Measurements from ENCODE around the gene LHX5.

The LHX5 gene

DNA sequence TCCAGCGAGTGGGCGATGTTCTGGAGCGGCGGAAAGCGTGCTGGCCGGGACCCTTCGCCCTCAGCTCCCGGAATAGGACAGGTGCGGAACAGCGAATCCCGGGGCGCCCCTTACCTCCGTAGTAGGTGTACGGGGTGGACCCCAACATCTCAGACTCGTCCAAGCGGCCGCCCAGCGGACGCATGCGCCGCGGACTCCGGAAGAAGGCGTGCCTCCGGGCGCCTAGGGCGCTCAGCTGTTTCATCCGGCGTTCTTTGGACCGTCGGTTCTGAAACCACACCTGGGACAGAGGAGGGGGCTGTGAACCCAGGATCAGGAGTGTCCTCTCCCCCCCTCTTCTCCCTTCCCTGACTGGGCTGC is 4.5 kb downstream of the LHX5 start:
- FAIRE-seq (no peak), DNase-seq (ENCODE audit: extremely low spot score, insufficient read length, low read depth) (no peak)

DNA sequence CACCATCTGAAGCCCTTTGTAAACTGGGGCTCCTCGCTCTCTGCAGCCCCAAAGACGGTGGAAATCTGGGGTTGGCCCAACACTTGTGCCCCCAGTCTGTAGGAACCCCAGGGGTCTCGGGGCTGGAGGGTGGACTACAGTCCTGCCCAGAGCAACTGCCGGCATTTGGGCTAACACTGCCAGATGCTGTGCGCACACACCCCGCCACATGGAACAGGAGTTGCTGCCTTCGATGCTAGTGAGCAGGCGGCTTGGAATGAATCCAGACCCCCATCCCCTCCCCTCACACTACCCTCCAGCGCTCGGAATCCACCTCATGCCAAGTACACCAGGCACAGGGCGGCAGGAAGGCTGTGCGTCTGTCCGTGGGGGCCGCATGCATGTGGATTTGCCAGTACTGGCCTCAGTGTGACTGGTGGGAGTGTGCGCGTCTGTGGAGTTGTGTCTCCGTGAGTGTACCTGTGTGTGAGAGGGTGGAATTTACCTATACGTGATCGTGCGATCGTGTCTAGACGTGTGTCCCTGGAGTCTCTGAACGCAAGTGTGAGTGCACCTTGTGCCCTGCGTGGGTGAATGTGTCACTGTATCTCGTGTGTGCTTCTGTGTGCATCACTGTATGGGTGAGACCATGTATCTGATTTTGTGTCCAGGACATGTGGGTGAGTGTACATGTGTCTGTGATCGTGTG is 5.1 kb downstream of the LHX5 start:
- FAIRE-seq: no peak

DNA sequence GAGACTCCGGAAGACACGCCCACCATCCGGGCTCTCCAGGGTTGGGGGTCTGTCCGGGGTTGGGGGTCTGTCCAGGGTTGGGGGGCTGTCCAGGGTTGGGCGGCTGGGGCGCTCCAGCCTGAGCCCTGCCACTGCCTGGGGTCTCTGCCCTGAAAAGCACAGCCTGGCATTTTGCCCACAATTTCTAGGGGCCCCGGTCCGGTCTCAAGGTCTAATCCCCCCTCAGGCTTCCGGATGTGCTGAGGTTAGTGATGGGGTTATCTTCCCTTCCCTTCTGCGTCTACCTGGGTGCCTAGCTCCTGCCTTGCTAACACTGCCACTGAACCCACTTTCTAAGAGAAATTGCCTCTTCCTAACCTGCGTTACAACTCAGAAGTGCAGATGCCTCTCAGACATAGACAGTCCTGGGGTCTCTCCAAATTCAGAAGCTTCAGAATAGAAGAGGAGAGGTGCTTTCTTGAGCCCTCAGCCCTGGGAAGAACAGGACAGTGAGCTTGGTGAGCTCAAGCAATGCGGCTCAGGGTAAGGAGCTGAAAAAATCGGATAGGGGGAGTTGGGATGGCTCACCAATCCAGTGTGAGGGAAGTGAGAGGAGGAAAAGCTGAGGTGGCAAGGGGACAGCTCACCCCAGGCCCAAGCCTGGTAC is 5.7 kb downstream of the LHX5 start:
- no peak for DNase-seq (ENCODE audit: extremely low spot score, insufficient read length, low read depth)
- no peak for FAIRE-seq

More for the DNA sequence above, 5.1 kb downstream of the LHX5 start:
- DNase-seq (ENCODE audit: extremely low spot score, insufficient read length, low read depth): no peak

DNA sequence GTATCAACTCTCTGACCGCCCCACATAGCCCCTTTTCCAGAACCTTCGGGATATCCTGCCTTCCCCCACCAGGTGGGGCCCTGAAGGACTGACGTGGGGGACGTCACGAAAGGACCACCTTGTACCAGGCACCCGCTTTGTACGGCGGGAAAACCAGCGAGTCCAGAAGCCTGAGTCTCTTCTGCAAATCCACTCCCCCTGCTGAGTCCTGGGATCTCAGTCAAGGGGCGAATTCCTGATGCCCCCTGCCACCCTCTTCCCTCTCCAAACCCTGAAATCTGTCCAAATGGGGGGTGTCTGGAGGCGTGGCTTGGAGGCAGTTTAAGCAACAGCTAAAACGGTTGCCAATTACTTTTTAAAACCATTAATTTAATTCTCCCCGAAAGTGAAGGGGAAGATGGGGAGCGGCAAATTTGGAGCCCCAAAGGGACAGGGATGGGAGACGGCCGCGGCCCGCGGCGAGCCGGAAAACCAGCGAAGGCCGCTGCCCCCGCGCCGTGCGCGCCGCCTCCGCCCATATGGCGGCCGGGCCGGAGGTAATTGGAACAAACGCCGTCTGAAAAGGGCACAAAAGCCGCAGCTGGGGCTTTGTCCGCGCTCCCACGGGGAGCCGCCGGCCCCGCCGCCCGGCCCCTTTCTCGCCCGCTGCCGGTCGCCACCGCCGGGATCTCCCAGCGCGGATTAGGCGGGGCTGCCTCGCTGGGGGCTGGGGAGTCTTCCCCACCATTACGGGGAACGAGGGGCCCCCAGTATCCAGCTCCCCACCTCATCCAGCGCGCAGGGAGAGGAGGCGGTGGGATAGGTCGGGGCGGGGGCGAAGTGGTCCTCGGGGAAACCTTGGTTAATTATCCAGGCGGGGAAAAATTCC is 6.6 kb downstream of the LHX5 start:
- FAIRE-seq: no peak
- no peak for DNase-seq (ENCODE audit: extremely low spot score, insufficient read length, low read depth)

DNA sequence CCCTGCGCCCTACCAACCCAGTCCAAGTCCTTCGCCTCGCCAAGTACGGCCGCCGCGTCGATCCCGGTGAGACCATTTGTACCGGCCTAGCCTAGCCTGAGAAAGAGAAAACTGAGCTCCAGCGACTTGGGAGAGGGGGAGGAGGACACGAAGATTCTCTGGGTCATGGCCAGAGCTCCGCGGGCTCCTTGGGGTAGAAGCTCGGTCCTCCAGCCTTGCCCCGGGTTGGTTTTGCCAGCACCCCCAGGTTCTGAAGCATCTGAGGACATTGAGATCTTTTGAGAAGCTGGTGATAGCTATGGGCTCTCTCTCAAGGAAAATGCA is 7.3 kb downstream of the LHX5 start:
- DNase-seq (ENCODE audit: extremely low spot score, insufficient read length, low read depth): no peak
- no peak for FAIRE-seq

DNA sequence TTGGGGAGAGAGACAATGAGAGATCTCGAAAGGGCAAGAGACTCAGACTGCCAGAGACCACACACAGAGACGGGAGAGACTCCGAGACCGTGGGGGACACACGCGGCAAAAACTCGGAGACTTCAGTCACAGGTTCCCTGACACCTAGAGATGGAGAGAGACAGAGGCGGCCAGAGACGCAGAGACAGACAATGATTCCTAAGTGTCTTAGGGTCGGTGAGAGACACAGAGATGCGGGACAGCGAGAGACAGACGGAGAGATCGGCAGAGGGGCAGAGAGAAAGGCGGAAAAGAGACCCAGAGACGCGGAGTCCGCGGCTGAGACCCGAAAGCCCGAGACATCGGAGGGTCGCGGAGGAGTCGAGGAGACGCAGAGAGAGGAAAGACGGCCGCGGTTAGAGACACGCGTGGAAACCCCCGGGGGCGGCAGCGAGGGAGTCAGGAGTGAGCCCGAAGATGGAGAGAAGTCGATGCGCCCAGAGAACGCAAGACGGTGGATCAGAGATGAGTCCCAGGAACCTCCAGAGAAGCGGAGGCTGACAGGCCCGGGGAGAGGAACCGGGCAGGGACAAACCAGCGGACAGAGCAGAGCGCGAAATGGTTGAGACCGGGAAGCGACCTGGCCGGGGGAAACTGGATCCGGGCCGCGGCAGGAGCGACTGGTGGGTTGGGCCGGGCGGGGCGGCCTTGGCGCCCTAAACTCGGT is 7.8 kb downstream of the LHX5 start:
- DNase-seq (ENCODE audit: extremely low spot score, insufficient read length, low read depth) (no peak), FAIRE-seq (no peak)

DNA sequence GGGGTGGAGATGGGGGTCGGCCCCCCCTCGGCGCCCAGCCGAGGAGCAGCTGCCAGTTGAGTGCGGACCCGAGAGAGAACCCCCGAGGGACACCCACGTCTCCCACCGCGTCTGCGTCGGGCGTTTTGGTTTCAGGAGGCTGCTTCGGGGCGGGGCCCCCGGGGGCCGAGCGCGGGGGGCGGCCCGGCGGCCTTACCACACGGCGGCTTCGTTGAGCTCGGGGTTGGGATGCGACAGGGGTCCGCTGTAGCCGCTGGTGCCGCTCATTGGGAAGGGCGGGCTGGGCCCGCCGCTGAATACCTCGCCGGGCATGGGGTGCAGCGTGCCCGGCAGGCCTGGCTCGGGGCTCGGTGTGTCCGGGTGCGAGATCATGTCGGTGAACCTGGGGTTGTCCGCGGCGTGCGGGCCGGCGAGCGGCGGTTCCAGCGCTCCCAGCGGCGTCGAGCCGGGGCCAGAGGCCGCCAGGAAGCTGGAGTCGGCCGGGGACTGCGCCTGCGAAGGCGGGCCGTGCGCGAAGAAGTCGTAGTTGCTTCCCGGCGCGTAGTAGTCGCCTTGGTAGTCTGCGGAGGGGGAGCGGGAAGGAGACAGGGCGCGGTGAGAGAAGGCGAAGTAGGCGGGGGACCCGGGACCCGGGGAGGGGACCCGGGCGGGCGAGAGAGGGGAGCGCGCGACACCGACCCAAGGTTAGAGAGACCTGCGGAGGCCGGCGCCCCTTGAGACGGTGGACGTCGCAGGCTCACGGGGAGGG is 8.5 kb downstream of the LHX5 start:
- no peak for FAIRE-seq
- DNase-seq (ENCODE audit: extremely low spot score, insufficient read length, low read depth): no peak

DNA sequence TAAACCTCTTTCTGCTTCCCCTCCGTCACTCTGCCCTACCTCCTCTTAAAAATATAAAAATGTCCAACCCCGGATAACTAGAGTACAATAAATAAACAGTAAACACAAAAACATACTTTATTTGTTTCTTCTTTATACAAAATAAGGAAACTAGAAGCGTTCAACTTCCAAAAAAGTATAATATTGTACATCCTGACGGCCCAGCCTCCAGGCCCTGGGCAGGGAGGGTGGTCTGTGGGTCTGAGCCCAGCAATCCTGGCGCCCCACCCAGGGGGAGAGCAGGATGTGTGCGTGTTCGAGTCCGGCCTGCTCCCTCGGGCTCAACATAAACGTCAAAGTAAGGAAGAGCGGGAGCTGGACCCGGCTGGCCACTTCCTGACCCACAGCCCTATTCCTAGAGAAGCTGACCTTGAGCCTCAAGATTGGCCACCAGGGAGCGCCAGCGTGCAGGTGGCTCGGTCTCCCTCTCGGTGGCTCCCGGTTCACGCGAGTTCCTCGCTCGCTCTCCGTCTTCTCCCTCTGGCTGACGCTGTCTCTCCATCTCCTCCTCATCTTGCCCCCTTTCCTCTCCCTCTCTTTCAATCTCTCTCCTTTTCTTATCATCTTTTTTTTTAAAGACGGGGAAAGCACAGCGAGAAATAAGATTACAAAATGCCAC is 9.4 kb downstream of the LHX5 start:
- DNase-seq (ENCODE audit: extremely low spot score, insufficient read length, low read depth) (peak; percentile 38), FAIRE-seq (peak; percentile 87)

DNA sequence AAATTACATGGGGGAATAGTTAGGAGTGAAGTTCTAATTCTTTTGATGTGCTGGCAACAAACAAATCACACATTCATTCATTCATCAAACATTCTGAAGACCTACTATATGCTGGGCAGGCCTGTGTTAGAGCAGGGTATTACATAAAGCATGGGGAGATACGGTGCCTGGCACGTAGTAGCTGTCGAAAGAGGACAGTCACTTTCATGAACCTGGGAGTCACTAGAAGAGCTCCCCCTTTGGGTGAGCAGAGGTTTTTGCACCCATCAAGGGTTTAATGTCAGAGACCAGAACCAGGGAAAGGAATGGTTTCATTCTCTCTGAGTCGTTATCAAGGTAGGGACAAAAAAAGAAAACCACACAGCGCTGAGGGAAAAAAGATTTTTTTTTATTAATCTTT is 10.0 kb downstream of the LHX5 start:
- peak; percentile 24 for FAIRE-seq
- no peak for DNase-seq (ENCODE audit: extremely low spot score, insufficient read length, low read depth)

DNA sequence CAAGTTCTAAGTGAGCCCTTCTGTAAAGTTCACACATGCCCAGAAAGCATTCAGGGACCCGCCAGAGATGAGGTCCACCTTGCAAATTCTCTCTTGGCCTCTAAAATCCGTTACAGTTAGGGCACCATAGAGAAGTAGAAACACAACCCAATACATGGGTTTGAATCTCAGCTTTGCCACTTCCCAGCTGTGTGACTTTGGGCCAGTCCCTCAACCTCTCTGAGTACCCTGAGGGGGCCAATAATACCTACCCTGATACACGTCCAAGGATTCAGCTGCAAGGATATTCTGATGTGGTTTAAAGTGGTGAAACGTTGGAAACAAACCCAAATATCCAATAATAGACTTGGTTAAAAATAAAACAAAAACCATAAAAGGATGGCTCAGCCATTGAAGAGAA is 11.7 kb downstream of the LHX5 start:
- DNase-seq (ENCODE audit: extremely low spot score, insufficient read length, low read depth): no peak
- FAIRE-seq: no peak

DNA sequence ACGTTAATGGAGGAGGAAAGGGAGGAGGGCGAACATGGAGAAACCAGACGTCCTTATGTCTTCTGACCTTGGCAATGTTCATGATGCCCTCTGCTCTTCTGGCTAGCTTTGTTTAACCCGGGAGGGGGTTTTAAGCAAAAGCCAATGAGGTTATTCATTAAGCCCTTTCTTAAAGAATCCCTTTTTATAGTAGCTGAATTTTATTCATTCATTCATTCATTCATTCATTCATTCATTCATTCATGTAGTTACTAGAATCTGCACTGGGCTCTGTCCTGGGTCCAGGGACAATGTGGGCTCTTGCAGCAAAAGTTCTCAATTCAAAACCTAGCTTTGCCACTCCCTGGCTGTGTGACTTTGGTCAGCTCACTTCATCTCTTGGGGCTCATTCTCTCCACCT is 14.0 kb downstream of the LHX5 start:
- FAIRE-seq (no peak), DNase-seq (ENCODE audit: extremely low spot score, insufficient read length, low read depth) (no peak)

DNA sequence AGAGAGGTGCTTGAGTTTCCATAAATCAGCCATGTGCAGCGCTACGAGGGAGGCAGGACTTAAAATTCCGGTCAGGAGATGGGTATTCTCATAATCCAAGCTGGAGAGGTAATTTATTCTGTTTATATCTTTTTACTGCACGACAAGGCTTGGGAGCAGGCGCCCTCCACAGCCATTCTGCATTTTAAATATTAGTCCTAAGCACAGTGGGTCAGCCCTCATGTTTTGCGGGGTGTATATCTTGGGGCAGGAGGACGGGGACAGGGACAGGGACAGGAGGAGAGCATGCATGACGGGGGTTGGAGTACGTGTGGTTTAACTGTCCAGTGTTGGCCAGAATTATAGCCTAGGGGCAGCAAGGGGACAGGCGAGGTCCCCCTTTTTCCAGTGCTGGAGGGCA is 14.5 kb downstream of the LHX5 start:
- FAIRE-seq (no peak), DNase-seq (ENCODE audit: extremely low spot score, insufficient read length, low read depth) (no peak)

DNA sequence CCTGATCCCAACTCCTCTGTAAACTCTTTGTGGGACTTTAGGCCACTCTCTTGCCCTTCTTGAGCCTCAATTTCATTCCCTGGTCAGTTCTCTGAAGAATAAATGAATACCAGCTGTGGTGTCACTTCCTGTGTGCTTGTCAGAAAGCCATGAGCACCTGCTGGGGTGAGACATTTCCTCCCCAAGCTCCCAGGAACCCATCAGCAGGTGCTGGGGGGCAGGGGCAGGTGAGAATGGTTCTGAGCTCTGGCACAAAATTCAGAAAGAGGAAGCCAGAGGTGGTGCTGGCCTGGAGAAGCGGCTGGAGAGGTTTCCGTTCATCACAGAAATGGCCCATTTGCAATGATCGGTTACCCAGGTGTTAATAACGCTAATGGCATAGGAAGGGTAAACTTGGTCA is 14.9 kb downstream of the LHX5 start:
- no peak for DNase-seq (ENCODE audit: extremely low spot score, insufficient read length, low read depth)
- no peak for FAIRE-seq

DNA sequence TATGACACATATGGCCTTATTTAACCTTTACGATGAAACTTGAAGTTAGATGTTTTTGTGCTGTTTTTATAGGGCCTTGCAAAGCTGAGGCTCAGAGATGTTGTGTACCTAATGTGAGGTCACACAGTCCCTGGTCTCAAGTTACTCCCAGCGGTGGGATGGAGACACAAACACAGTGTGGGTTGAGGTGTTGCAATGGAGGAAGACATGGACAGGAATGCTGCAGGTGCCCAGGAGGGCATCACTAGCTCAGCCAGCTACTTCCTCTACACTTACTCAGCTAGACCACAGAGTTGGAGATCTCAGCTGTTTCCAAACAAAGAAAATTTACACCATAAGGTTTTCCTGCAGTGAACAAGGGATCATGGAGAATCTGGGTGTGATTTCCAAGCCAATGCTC is 15.5 kb downstream of the LHX5 start:
- no peak for FAIRE-seq
- no peak for DNase-seq (ENCODE audit: extremely low spot score, insufficient read length, low read depth)

DNA sequence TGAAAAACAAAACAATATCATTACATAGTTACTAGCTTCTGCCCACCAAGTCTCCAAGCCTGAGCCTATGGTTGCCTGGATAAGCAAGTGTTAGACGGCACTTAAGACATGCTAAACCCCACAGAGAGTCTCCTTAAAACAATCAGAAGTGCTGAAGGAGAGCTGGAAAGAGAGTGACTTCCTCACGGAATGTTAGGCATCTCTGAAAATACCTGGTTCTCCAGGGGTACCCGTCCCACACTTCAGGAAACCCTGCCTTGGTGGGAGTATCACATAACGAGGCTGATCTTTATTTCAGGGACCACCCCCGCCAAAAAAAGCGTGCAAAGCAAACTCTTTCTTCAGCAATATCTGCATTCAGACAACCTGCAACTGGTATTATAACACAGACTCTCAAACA is 18.3 kb downstream of the LHX5 start:
- DNase-seq (ENCODE audit: extremely low spot score, insufficient read length, low read depth) (no peak), FAIRE-seq (no peak)

DNA sequence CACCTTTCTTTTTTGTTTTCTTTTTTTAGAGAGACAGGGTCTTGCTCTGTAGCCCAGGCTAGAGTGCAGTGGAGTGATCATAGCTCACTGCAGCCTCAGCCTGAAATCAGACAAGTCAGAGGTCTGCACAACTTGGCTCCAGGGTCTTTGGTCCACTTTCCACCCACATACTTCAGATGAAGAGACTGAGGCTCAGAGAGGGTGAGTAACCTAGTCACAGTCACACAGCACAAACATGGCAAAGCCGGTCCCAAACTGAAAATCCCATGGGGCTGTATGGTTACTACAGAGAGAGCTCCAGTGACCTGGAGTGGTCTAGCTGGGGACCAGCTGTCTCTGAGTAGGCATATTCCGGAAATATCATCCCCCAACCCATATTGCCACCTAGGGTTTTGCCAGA is 19.2 kb downstream of the LHX5 start:
- DNase-seq (ENCODE audit: extremely low spot score, insufficient read length, low read depth) (no peak), FAIRE-seq (no peak)

DNA sequence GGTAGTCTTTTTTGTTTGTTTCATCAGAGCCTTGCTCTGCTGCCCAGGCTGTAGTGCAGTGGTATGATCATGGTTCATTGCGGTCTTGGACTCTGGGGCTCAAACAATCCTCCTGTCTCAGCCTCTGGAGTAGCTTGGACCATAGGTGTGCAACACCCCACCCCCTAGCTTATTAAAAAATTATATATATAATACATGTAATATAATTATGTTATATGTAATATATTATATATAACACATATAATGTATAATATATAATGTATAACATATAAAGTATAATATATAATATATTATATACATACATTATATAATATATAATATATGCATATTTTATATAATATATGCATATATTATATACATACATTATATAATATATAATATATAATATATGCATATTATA is 21.8 kb downstream of the LHX5 start:
- FAIRE-seq (no peak), DNase-seq (ENCODE audit: extremely low spot score, insufficient read length, low read depth) (no peak)

DNA sequence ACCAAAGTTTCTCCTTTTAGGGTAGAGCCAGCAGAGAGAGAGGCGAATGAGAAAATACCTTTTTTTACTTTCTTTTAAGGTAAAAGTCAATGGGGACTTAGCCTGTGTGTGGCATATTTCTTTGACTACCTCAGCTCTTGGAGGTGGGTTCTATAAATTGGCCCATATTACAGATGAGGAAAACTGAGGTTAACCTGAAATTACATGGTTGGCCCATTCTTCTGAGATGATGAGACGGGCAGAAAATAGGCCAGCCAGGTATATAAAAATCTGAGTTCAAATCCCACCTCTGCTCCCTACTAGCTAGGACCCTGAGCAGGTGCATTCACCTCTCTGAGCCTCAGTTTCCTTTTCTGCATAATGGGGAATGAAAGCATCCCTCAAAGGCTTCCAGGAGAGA is 22.4 kb downstream of the LHX5 start:
- DNase-seq (ENCODE audit: extremely low spot score, insufficient read length, low read depth) (no peak), FAIRE-seq (no peak)

DNA sequence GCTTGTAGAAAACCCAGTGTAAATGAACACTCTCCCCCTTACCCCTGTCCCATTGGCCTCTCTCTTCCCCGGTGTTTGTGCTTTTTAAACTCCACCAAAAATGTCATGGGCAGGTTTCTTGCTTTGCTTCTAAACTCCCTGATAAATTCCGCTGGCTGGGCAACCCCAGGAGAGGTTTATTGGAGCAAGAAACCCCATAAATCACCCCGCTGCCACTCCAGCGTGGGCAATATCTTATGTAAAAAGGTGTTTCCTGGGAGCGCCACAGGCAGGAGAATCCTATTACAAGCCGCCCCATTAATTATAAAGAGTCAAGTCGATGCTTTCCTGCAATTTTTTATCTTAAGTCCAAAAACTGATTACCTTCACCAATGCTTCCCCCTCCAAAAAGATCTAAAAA is 22.8 kb downstream of the LHX5 start:
- no peak for FAIRE-seq
- DNase-seq (ENCODE audit: extremely low spot score, insufficient read length, low read depth): no peak

Data from GM18507 (cell line).